A673 (cell line): Measurements from ENCODE around the gene F13B.

Experiments used
- CTCF ChIP-seq: fragments of 300-800, 200-600 bp; sonication (generic); conservative IDR thresholded peaks from 2 replicates; pipeline ENCODE4 v1.5.1; 2017; ENCODE audit warnings: low read depth, mild to moderate bottlenecking, antibody characterized with exemption, low read length, moderate library complexity, mixed read lengths
- EZH2 ChIP-seq: fragments of 200-600 bp; sonication (generic); IDR thresholded peaks from 2 replicates; pipeline ENCODE4 v1.6.1; 2017; ENCODE audit warnings: borderline replicate concordance, low read depth, mild to moderate bottlenecking, mixed read lengths, antibody characterized with exemption, low read length; ENCODE audit not compliant: poor library complexity, severe bottlenecking

GRCh38 chr1:197083474-197083873 is 16.4 kb upstream of the F13B start:
- TF ChIP-seq CTCF (no peak), EZH2 (no peak)
